Keratinocyte (primary cell): ENCODE data around the gene DNAH2. TPM values are rescaled to one million over a fixed set of nuclear protein-coding genes. Genes with fewer than 3 reads are reported as not detected.

Experiments
- DNase-seq: peaks from one replicate; pipeline ENCODE4 v3.0.0-alpha.2; 2011; ENCODE audit warnings: low read depth, missing footprints, low spot score
- FAIRE-seq: peaks from 2 replicates; lab custom pipeline; 2011; peaks lifted over from hg19 to GRCh38; lab: Jason Lieb, UNC
- H2AFZ ChIP-seq: 2 replicates; pipeline ENCODE4 v1.6.0; 2012; ENCODE audit warnings: low read length, control low read depth, inconsistent platforms; ENCODE audit not compliant: control insufficient read depth
- H3K27ac ChIP-seq: 2 replicates; pipeline ENCODE4 v1.5.1; 2011; ENCODE audit warnings: low read length; ENCODE audit not compliant: control insufficient read depth, insufficient read depth
- H3K27me3 ChIP-seq: 3 replicates; pipeline ENCODE4 v1.6.0; 2011; ENCODE audit warnings: low read length; ENCODE audit not compliant: control insufficient read depth, insufficient read depth; ENCODE audit errors: extremely low read depth
- H3K36me3 ChIP-seq, 2 experiments: 2 replicates in 1 of 2; 3 replicates in 1 of 2; pipeline ENCODE4 v1.5.1; 2011; ENCODE audit warnings: low read length in 2 of 2, mild to moderate bottlenecking in 1 of 2; ENCODE audit not compliant: control insufficient read depth in 2 of 2, insufficient read depth in 2 of 2; ENCODE audit errors: extremely low read depth in 1 of 2
- H3K4me1 ChIP-seq: 3 replicates; pipeline ENCODE4 v1.5.1; 2011; ENCODE audit warnings: low read length; ENCODE audit not compliant: control insufficient read depth, insufficient read depth; ENCODE audit errors: extremely low read depth
- H3K4me2 ChIP-seq: 3 replicates; pipeline ENCODE4 v1.6.0; 2011; ENCODE audit warnings: low read depth, low read length; ENCODE audit not compliant: control insufficient read depth, insufficient read depth; ENCODE audit errors: extremely low read depth
- H3K4me3 ChIP-seq, 3 experiments: fragments of 200-600 bp in 1 of 3; sonication (generic) in 1 of 3; 2 replicates in 2 of 3; 3 replicates in 1 of 3; pipeline ENCODE4 v1.5.1; 2011 to 2016; ENCODE audit warnings: low read length in 3 of 3, mild to moderate bottlenecking in 3 of 3, control low read depth in 2 of 3, inconsistent platforms in 1 of 3, low read depth in 1 of 3, mixed read lengths in 1 of 3, mixed run types in 1 of 3, moderate library complexity in 1 of 3; ENCODE audit not compliant: control insufficient read depth in 2 of 3, insufficient read depth in 2 of 3; ENCODE audit errors: extremely low read depth in 1 of 3
- H3K79me2 ChIP-seq: 2 replicates; pipeline ENCODE4 v1.6.0; 2012; ENCODE audit warnings: low read length; ENCODE audit not compliant: control insufficient read depth, insufficient read depth
- H3K9ac ChIP-seq: 3 replicates; pipeline ENCODE4 v1.6.0; 2011; ENCODE audit warnings: low read length; ENCODE audit not compliant: control insufficient read depth, insufficient read depth; ENCODE audit errors: extremely low read depth
- H3K9me1 ChIP-seq: 3 replicates; pipeline ENCODE4 v1.6.0; 2011; ENCODE audit warnings: low read length; ENCODE audit not compliant: control insufficient read depth, insufficient read depth; ENCODE audit errors: extremely low read depth
- H3K9me3 ChIP-seq: 2 replicates; pipeline ENCODE4 v1.5.1; 2012; ENCODE audit warnings: low read depth, low read length; ENCODE audit not compliant: control insufficient read depth
- H4K20me1 ChIP-seq: 3 replicates; pipeline ENCODE4 v1.6.0; 2011; ENCODE audit warnings: low read length; ENCODE audit not compliant: control insufficient read depth, insufficient read depth; ENCODE audit errors: extremely low read depth
- EZH2 ChIP-seq: IDR thresholded peaks from one replicate; pipeline ENCODE4 v1.6.1; 2012; ENCODE audit warnings: inconsistent platforms, mild to moderate bottlenecking, low read length, moderate library complexity
- dilution Hi-C: fragments of 300-500 bp; cut with MboI; formaldehyde crosslinking; loops from one replicate; pipeline ENCODE4 v1.7.0; 2020; ENCODE audit warnings: low sequenced_read_pairs; ENCODE audit not compliant: extremely low pct_ligation_motif_present
- polyA plus RNA-seq, 5 experiments: library from polyadenylated mRNA; depleted of rRNA in 3 of 5; stranded (reverse) in 3 of 5; stranded (forward) in 1 of 5; unstranded in 1 of 5; fragments of >200 nt; gene quantifications; 1 replicate in 1 of 5; 2 replicates in 3 of 5; 3 replicates in 1 of 5; pipeline versions ENCODE4 v1.2.1 to v1.2.3, GENCODE V29; 2011 to 2012; ENCODE audit warnings: missing spikeins in 2 of 5, low read depth in 1 of 5, low replicate concordance in 1 of 5
- TF ChIP-seq, protein P1 (sequence below), 3 experiments: IDR thresholded peaks in 1 of 3; conservative IDR thresholded peaks in 1 of 3; optimal IDR thresholded peaks in 1 of 3; 2 replicates in 2 of 3; 3 replicates in 1 of 3; pipeline versions ENCODE3 to v1.5.1; 2011; ENCODE audit warnings: low read length in 3 of 3, mild to moderate bottlenecking in 3 of 3, moderate library complexity in 2 of 3, control low read depth in 1 of 3, inconsistent platforms in 1 of 3; ENCODE audit not compliant: insufficient read depth in 2 of 3; ENCODE audit errors: extremely low read depth in 1 of 3

DNAH2 gene
- polyA plus RNA-seq, 1 donor (not counting 4 experiments of a cell fraction or from before 2014, with no cell fraction given) = 0.13 TPM

DNA sequence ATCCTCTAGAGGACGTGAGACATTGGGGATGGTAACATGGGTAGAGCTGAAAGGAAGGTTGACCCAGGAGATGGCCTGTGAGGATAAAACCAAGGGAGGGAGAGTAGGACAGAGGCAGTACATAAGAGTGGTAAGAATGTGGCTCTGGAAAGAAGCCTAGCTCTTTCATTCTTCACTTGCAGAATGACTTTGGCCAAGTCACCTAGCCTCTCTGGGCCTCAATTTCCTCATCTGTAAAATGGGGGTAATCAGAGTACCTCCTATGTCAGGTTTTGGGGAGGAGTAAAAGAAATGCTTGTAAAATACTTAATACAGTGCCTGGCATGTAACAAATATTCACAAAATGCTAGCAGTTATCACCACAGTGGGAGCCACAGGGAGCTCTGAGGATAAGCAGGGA lies 123.3 kb downstream of the DNAH2 start:
- peak overlapping the region in 2 of 3 experiments; percentile 67 to 71 for H3K4me3 ChIP-seq

DNA sequence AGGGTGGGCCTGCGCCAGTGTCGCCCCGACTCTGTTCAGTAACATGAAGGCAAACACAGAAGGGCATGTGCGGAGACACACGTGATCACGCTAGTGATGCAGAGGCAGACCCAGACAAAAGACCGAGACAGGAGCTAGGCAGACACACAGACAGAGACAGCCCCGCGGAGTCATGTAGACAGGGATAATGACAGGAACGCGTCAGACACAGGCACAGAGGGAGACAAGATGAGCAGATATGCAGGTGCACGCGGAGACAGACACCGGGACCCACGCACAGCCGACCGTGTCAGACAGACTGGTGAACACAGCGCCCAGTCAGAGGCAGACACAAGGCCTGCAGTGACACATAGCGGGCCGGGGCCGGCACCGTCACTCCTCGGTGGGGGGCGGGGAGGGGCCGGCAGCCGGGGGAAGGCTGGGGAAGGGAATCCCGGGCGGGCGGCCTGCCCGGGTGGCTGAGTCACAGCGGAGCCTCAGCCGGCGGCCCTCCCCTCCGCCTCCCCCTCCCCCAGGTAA lies 123.9 kb downstream of the DNAH2 start:
- Histone ChIP-seq H3K9me1 (no peaks in the 10 kb centered on the region), H3K36me3 (peaks cover 7 to 13% of the 10 kb centered on the region in 2 experiments), H3K4me1 (peaks cover 54% of the 10 kb centered on the region), H2AFZ (peak overlapping the region; percentile 67), H3K4me3 (peak overlapping the region; percentile 67 to 98 (median 97)), H3K4me2 (peak overlapping the region; percentile 99), H4K20me1 (peaks cover 3% of the 10 kb centered on the region), H3K79me2 (peaks cover 26% of the 10 kb centered on the region), H3K9ac (peak overlapping the region; percentile 99), H3K27ac (peak overlapping the region; percentile 99), H3K27me3 (no peaks in the 10 kb centered on the region), H3K9me3 (no peaks in the 10 kb centered on the region)
- peak; percentile 74 for FAIRE-seq
- no peak for TF ChIP-seq EZH2
- TF ChIP-seq, protein P1, sequence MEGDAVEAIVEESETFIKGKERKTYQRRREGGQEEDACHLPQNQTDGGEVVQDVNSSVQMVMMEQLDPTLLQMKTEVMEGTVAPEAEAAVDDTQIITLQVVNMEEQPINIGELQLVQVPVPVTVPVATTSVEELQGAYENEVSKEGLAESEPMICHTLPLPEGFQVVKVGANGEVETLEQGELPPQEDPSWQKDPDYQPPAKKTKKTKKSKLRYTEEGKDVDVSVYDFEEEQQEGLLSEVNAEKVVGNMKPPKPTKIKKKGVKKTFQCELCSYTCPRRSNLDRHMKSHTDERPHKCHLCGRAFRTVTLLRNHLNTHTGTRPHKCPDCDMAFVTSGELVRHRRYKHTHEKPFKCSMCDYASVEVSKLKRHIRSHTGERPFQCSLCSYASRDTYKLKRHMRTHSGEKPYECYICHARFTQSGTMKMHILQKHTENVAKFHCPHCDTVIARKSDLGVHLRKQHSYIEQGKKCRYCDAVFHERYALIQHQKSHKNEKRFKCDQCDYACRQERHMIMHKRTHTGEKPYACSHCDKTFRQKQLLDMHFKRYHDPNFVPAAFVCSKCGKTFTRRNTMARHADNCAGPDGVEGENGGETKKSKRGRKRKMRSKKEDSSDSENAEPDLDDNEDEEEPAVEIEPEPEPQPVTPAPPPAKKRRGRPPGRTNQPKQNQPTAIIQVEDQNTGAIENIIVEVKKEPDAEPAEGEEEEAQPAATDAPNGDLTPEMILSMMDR (optimal IDR thresholded peaks at IDR 0.05 in 1 of 3, IDR thresholded peaks at IDR 0.05 in 1 of 3, conservative IDR thresholded peaks at IDR 0.05 in 1 of 3; ENCODE audit: extremely low read depth in 1 of 3, insufficient read depth in 2 of 3, low read length in 3 of 3) = peak in 1 of 3 experiments; percentile 67
- dilution Hi-C loops = no loop called here
- no peak for DNase-seq

More for the DNA sequence above, 123.3 kb downstream of the DNAH2 start:
- Histone ChIP-seq H3K4me2 (peak overlapping the region; percentile 99), H3K9ac (peak overlapping the region; percentile 66), H3K9me3 (no peaks in the 10 kb centered on the region), H3K36me3 (peaks cover 5 to 13% of the 10 kb centered on the region in 2 experiments), H3K27ac (peak overlapping the region; percentile 99), H3K27me3 (no peaks in the 10 kb centered on the region), H3K9me1 (no peaks in the 10 kb centered on the region), H2AFZ (no peak overlapping the region), H3K4me1 (peaks cover 54% of the 10 kb centered on the region), H3K79me2 (peaks cover 24% of the 10 kb centered on the region), H4K20me1 (peaks cover 3% of the 10 kb centered on the region)
- dilution Hi-C loops = no loop called here
- DNase-seq (no peak), FAIRE-seq (no peak)
- no peak for TF ChIP-seq EZH2
- TF ChIP-seq, protein P1 (optimal IDR thresholded peaks at IDR 0.05 in 1 of 3, IDR thresholded peaks at IDR 0.05 in 1 of 3, conservative IDR thresholded peaks at IDR 0.05 in 1 of 3; ENCODE audit: extremely low read depth in 1 of 3, insufficient read depth in 2 of 3, low read length in 3 of 3) = no peak
